Left kidney (tissue), 2 donors: ENCODE results near the gene FOXP4. TPM values are rescaled to one million over a fixed set of nuclear protein-coding genes. Genes with fewer than 3 reads are reported as not detected.
A peak's percentile ranks its signal among the peaks of the same experiment; 100 is the strongest.

Experiments
- DNase-seq: peaks from one replicate; pipeline ENCODE4 v3.0.0-alpha.2; 2013
- polyA plus RNA-seq: library from polyadenylated mRNA; unstranded; fragments of 120-200 nt; gene quantifications from one replicate; pipeline ENCODE4 v1.2.1, GENCODE V29; 2013; ENCODE audit not compliant: insufficient read length

Gene FOXP4
- polyA plus RNA-seq, 1 donor: 29.3 TPM

- DNase-seq: no peak
Measured at GRCh38 chr6:41583565-41583964, 37.4 kb downstream of the FOXP4 start.

- no peak for DNase-seq
Measured at GRCh38 chr6:41584205-41584604, 38.0 kb downstream of the FOXP4 start.

GRCh38 chr6:41584668-41585205, 38.6 kb downstream of the FOXP4 start:
- no peak for DNase-seq

GRCh38 chr6:41585605-41586004, 39.4 kb downstream of the FOXP4 start:
- no peak for DNase-seq

- DNase-seq: no peak
Measured at GRCh38 chr6:41586252-41587007, 40.2 kb downstream of the FOXP4 start.

- no peak for DNase-seq
Measured at GRCh38 chr6:41587131-41587879, 41.1 kb downstream of the FOXP4 start.

GRCh38 chr6:41588111-41588510, 41.9 kb downstream of the FOXP4 start:
- no peak for DNase-seq

GRCh38 chr6:41589223-41589622, 43.0 kb downstream of the FOXP4 start:
- DNase-seq: no peak

- DNase-seq: no peak
Measured at GRCh38 chr6:41589636-41590622, 43.7 kb downstream of the FOXP4 start.

GRCh38 chr6:41591122-41591521, 44.9 kb downstream of the FOXP4 start:
- DNase-seq: no peak

- peak; percentile 78 for DNase-seq
Measured at GRCh38 chr6:41591859-41592502, 45.8 kb downstream of the FOXP4 start.

- DNase-seq: no peak
Measured at GRCh38 chr6:41593406-41593805, 47.2 kb downstream of the FOXP4 start.

- DNase-seq: no peak
Measured at GRCh38 chr6:41593839-41594238, 47.7 kb downstream of the FOXP4 start.

- no peak for DNase-seq
Measured at GRCh38 chr6:41594326-41594725, 48.1 kb downstream of the FOXP4 start.

- no peak for DNase-seq
Measured at GRCh38 chr6:41594766-41595165, 48.6 kb downstream of the FOXP4 start.

- no peak for DNase-seq
Measured at GRCh38 chr6:41595166-41595565, 49.0 kb downstream of the FOXP4 start.

- no peak for DNase-seq
Measured at GRCh38 chr6:41596096-41596685, 50.0 kb downstream of the FOXP4 start.

GRCh38 chr6:41596807-41597206, 50.6 kb downstream of the FOXP4 start:
- no peak for DNase-seq

GRCh38 chr6:41597246-41598000, 51.2 kb downstream of the FOXP4 start:
- DNase-seq: no peak

GRCh38 chr6:41598670-41599014, 52.5 kb downstream of the FOXP4 start:
- no peak for DNase-seq
